HCT116 (cell line): Measurements from ENCODE around the gene MCFD2. TPM values are rescaled to one million over a fixed set of nuclear protein-coding genes. Genes with fewer than 3 reads are reported as not detected.

ENCODE experiments used
- ATAC-seq: fragments of 200-7000 bp; cut with Tn5 transposase; 2 replicates; pipeline ENCODE4 v1.9.1; 2020; ENCODE audit warnings: mild to moderate bottlenecking, moderate library complexity
- BruUV-seq: library from RNA; stranded (reverse); fragments of 400-500 nt; replicated peaks from 2 replicates; lab custom pipeline; 2021; lab: Mats Ljungman, UMichigan
- CTCF ChIA-PET: fragments of 300-600 bp; sonication (Branson Sonifier 250); formaldehyde crosslinking; loops from one replicate; lab custom pipeline; 2021; ENCODE audit warnings: antibody characterized with exemption; lab: Charles Lee
- POLR2A ChIA-PET: fragments of 300-600, 350-600 bp; sonication (Branson Sonifier 250); formaldehyde crosslinking; loops from one replicate; lab custom pipeline; 2021; ENCODE audit warnings: antibody characterized with exemption; lab: Charles Lee
- RAD21 ChIA-PET, 2 experiments: fragments of 300-600 bp; sonication (Branson Sonifier 250); formaldehyde crosslinking; loops; one replicate each; lab custom pipeline; 2023; ENCODE audit warnings: low total read pairs in 2 of 2; ENCODE audit not compliant: uncharacterized antibody in 2 of 2, unreplicated experiment in 2 of 2, low non-redundant PET in 1 of 2; lab: Charles Lee
- DNase-seq: peaks from one replicate; pipeline ENCODE4 v3.0.0-alpha.2; 2010; ENCODE audit warnings: low read depth, low spot score
- H2AFZ ChIP-seq: fragments of 200-600 bp; shearing (Covaris generic), sonication (generic); 2 replicates; pipeline ENCODE4 v1.6.1; 2017; ENCODE audit warnings: low read depth, mixed run types, mixed read lengths, antibody characterized with exemption, low read length; ENCODE audit not compliant: poor library complexity, severe bottlenecking
- H3K27ac ChIP-seq: 2 replicates; pipeline ENCODE4 v1.5.1; 2012; ENCODE audit warnings: low read depth, low read length
- H3K27me3 ChIP-seq: fragments of 200-600 bp; sonication (generic); 2 replicates; pipeline ENCODE4 v1.6.1; 2016; ENCODE audit warnings: mixed run types, low read length, mixed read lengths; ENCODE audit not compliant: insufficient read depth
- H3K36me3 ChIP-seq, 2 experiments: fragments of 200-500 bp in 1 of 2; fragments of 200-600 bp in 1 of 2; sonication (Bioruptor generic) in 1 of 2; sonication (generic) in 1 of 2; 2 replicates each; pipeline versions ENCODE4 v1.5.1 to v1.6.1; 2014 to 2016; ENCODE audit warnings: low read length in 2 of 2, inconsistent platforms in 1 of 2, mixed read lengths in 1 of 2, mixed run types in 1 of 2; ENCODE audit not compliant: insufficient read depth in 2 of 2, control insufficient read depth in 1 of 2
- H3K4me1 ChIP-seq, 2 experiments: fragments of 200-600 bp in 1 of 2; sonication (generic) in 1 of 2; 2 replicates each; pipeline versions ENCODE4 v1.5.1 to v1.6.1; 2012 to 2017; ENCODE audit warnings: low read length in 2 of 2, inconsistent platforms in 1 of 2, mild to moderate bottlenecking in 1 of 2, mixed read lengths in 1 of 2, mixed run types in 1 of 2, moderate library complexity in 1 of 2; ENCODE audit not compliant: insufficient read depth in 2 of 2, control insufficient read depth in 1 of 2
- H3K4me2 ChIP-seq: fragments of 200-600 bp; sonication (generic); 2 replicates; pipeline ENCODE4 v1.6.1; 2017; ENCODE audit warnings: mixed run types, low read length, mixed read lengths
- H3K4me3 ChIP-seq, 2 experiments: fragments of 200-600 bp in 1 of 2; sonication (generic) in 1 of 2; replicated peaks in 1 of 2; 2 replicates each; pipeline ENCODE4 v1.5.1; 2011 to 2016; ENCODE audit warnings: low read length in 2 of 2, control low read depth in 1 of 2, low read depth in 1 of 2, mild to moderate bottlenecking in 1 of 2, mixed read lengths in 1 of 2, mixed run types in 1 of 2
- H3K79me2 ChIP-seq: fragments of 200-600 bp; sonication (generic); 2 replicates; pipeline ENCODE4 v1.6.1; 2017; ENCODE audit warnings: mild to moderate bottlenecking, mixed run types, low read length, moderate library complexity, mixed read lengths; ENCODE audit not compliant: insufficient read depth
- H3K9ac ChIP-seq: fragments of 200-600 bp; sonication (generic); 2 replicates; pipeline ENCODE4 v1.6.1; 2016; ENCODE audit warnings: low read length, mixed read lengths
- H3K9me2 ChIP-seq: fragments of 200-600 bp; sonication (generic), shearing (Covaris generic); 2 replicates; pipeline ENCODE4 v1.6.1; 2017; ENCODE audit warnings: mixed run types, mild to moderate bottlenecking, moderate library complexity; ENCODE audit not compliant: insufficient read depth
- H3K9me3 ChIP-seq, 2 experiments: fragments of 200-500 bp in 1 of 2; fragments of 200-600 bp in 1 of 2; sonication (Bioruptor generic) in 1 of 2; sonication (generic) in 1 of 2; 2 replicates each; pipeline ENCODE4 v1.6.1; 2014 to 2017; ENCODE audit warnings: low read length in 2 of 2, mixed read lengths in 2 of 2, inconsistent platforms in 1 of 2, low read depth in 1 of 2, mild to moderate bottlenecking in 1 of 2, mixed run types in 1 of 2, moderate library complexity in 1 of 2; ENCODE audit not compliant: control insufficient read depth in 1 of 2, insufficient read depth in 1 of 2
- H4K20me1 ChIP-seq: fragments of 200-600 bp; sonication (generic), shearing (Covaris generic); 2 replicates; pipeline ENCODE4 v1.6.1; 2017; ENCODE audit warnings: mixed run types, mild to moderate bottlenecking, moderate library complexity; ENCODE audit not compliant: insufficient read depth
- CBX3 ChIP-seq: IDR thresholded peaks from 2 replicates; pipeline ENCODE4 v1.6.1; 2012; ENCODE audit warnings: low read depth
- CEBPB ChIP-seq: IDR thresholded peaks from 2 replicates; pipeline ENCODE4 v1.6.1; 2012; ENCODE audit warnings: low read depth
- EGR1 ChIP-seq: IDR thresholded peaks from 2 replicates; pipeline ENCODE4 v1.6.1; 2012; ENCODE audit warnings: low read depth
- EZH2 ChIP-seq: fragments of 200-600 bp; sonication (generic); IDR thresholded peaks from 2 replicates; pipeline ENCODE4 v1.6.1; 2017; ENCODE audit warnings: antibody characterized with exemption, mixed run types
- FOSL1 ChIP-seq: IDR thresholded peaks from 2 replicates; pipeline ENCODE4 v1.6.1; 2012; ENCODE audit warnings: low read depth
- JUND ChIP-seq: IDR thresholded peaks from 2 replicates; pipeline ENCODE4 v1.6.1; 2012
- POLR2A ChIP-seq: IDR thresholded peaks from 2 replicates; pipeline ENCODE4 v1.7.0; 2011; ENCODE audit warnings: borderline replicate concordance; ENCODE audit not compliant: insufficient read depth, insufficient read length; ENCODE audit errors: extremely low read depth
- RAD21 ChIP-seq: IDR thresholded peaks from 2 replicates; pipeline ENCODE4 v1.6.1; 2012; ENCODE audit warnings: low read depth, mild to moderate bottlenecking
- SP1 ChIP-seq: IDR thresholded peaks from 2 replicates; pipeline ENCODE4 v1.6.1; 2012; ENCODE audit warnings: low read depth
- YY1 ChIP-seq: IDR thresholded peaks from 2 replicates; pipeline ENCODE4 v1.6.1; 2011; ENCODE audit warnings: low read length, low read depth, moderate library complexity, mild to moderate bottlenecking; ENCODE audit not compliant: insufficient replicate concordance; ENCODE audit errors: extremely low read depth
- intact Hi-C: fragments of 100-400 bp; cut with micrococcal nuclease; formaldehyde crosslinking; loops from 2 replicates; pipeline ENCODE4 v1.10.0; 2022
- total RNA-seq: library from RNA; stranded (reverse); gene quantifications from one replicate; pipeline ENCODE4 v1.2.1, GENCODE V29; 2021; ENCODE audit not compliant: unreplicated experiment

Gene MCFD2
- total RNA-seq, 1 experiment from 2014 or later, result 73.9 TPM

DNA sequence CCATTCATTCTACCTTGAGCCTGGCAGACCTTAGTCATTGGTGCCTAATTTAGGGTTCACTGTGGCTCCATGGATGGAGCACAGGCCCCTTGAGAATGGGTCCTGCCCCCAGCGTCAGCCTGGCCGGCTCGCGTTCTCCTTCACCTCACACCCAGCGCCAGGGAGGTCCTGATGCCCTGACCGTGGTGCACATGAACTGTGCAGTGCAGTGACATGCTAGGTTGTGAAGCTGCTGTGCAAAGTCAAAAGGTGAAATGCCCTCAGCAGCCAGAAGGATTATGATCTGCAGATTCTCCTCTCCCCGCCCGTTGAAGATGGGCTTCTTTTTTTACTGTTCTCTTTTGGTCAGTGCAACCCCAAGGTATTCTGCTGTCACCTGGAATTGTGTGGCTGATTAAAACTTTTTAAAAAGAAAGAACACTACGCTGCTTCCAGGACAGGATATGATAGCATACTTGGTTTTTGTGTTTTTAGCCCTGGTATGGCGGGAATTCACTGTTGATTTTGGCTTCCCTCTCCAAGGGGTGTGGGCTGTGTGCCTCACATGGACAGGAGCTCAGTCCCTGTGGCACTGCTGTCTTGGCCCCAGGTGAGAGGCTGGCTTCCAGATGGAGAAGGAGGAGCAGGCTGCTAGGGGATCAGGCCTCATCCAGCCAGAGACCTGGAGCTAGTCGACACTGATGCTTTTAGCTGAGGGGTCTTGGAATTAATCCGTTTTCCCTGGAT is 49.4 kb upstream of the MCFD2 start:
- no peaks in the 10 kb centered on the region for H3K36me3 ChIP-seq
- H3K4me2 ChIP-seq, result peak overlapping the region; percentile 44
- ATAC-seq (no peak), DNase-seq (no peak)
- H3K9me2 ChIP-seq, result no peaks in the 10 kb centered on the region
- no peaks in the 10 kb centered on the region for H3K9me3 ChIP-seq
- H3K4me1 ChIP-seq, result peaks cover 56 to 65% of the 10 kb centered on the region in 2 experiments
- H3K9ac ChIP-seq, result no peak overlapping the region
- RAD21 ChIA-PET, result no interaction called here
- POLR2A ChIA-PET, result interaction anchor here (1.2 kb wide), 1 partner anchor 17 kb away, joined by 5 read pairs; no protein-coding TSS in a partner anchor
- intact Hi-C loops, result no loop called here
- BruUV-seq, result no TSS peak
- no peak overlapping the region for H3K4me3 ChIP-seq
- H4K20me1 ChIP-seq, result no peaks in the 10 kb centered on the region
- H3K27me3 ChIP-seq, result no peaks in the 10 kb centered on the region
- CTCF ChIA-PET, result interaction anchor here (1.2 to 1.3 kb wide), 2 partner anchors 20 to 358 kb away, joined by 3 read pairs; no protein-coding TSS in a partner anchor
- no peak for TF ChIP-seq EGR1
- no peak for TF ChIP-seq SP1
- TF ChIP-seq, all 23 proteins: peak for 0
- no peak overlapping the region for H2AFZ ChIP-seq
- H3K79me2 ChIP-seq, result no peaks in the 10 kb centered on the region
- H3K27ac ChIP-seq, result no peak overlapping the region

DNA sequence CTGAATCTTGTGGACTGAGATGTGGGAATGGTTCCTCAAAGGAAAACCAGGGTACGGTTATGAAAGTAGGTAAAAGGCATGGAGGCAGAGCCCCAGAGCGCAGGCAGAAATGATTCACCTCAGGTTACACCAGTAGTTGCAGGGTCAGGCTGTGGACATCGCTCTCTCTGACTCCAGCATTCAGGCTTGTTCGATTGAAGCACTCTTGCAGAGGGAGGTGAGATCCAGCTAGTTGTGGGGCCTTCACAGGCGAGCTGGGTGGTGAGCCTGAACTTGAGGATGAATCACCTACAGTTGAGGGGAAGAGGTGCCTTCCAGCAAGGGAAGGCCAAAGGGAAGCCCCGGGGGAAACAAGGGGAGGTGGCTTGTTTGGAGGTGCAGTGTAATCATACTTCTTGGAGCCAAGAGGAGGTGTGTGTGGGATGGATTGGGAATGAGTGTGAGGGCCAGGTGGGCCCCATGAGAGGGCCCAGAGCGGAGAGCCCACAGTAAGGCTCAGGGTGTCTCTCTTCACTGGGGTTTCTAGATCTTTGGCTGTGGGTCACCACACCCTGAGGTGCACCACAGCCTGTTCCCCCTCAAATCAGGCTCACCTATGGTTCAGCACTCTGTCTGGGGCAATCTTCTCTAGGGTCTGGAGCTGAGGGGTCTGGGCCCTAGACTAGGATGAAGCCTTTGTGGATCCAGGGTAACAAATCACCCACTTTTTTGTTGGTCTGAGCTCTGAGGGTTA is 48.5 kb upstream of the MCFD2 start:
- no peaks in the 10 kb centered on the region for H3K9me2 ChIP-seq
- ChIA-PET RAD21 (no interaction called here), POLR2A (no interaction called here), CTCF (interaction anchor here (1.2 kb wide), 1 partner anchor 359 kb away, joined by 3 read pairs; no protein-coding TSS in a partner anchor)
- intact Hi-C loops, result no loop called here
- H3K4me1 ChIP-seq, result peaks cover 50 to 58% of the 10 kb centered on the region in 2 experiments
- no peak overlapping the region for H3K4me3 ChIP-seq
- peak overlapping the region; percentile 44; the same call in 1 of the 2 replicates for H3K4me2 ChIP-seq
- no peak overlapping the region for H2AFZ ChIP-seq
- no peaks in the 10 kb centered on the region for H3K79me2 ChIP-seq
- no peaks in the 10 kb centered on the region for H3K36me3 ChIP-seq
- ATAC-seq (no peak), DNase-seq (no peak)
- no peak overlapping the region for H3K9ac ChIP-seq
- no peaks in the 10 kb centered on the region for H4K20me1 ChIP-seq
- no peaks in the 10 kb centered on the region for H3K27me3 ChIP-seq
- no peak overlapping the region for H3K27ac ChIP-seq
- no TSS peak for BruUV-seq
- TF ChIP-seq SP1 (no peak), JUND (no peak), CBX3 (no peak), POLR2A (no peak), EZH2 (no peak), CEBPB (no peak), RAD21 (no peak), YY1 (no peak), FOSL1 (no peak)
- TF ChIP-seq, all 23 proteins: peak for 0
- no peaks in the 10 kb centered on the region for H3K9me3 ChIP-seq
